NCI-H2227 treated with DMSO at 0.1 percent for 48 hours (cell line): ENCODE data around the gene RIT1.

Experiments used
- DNase-seq: peaks from one replicate; lab custom pipeline; 2025; lab: John Stamatoyannopoulos, UW

RIT1 gene

DNA sequence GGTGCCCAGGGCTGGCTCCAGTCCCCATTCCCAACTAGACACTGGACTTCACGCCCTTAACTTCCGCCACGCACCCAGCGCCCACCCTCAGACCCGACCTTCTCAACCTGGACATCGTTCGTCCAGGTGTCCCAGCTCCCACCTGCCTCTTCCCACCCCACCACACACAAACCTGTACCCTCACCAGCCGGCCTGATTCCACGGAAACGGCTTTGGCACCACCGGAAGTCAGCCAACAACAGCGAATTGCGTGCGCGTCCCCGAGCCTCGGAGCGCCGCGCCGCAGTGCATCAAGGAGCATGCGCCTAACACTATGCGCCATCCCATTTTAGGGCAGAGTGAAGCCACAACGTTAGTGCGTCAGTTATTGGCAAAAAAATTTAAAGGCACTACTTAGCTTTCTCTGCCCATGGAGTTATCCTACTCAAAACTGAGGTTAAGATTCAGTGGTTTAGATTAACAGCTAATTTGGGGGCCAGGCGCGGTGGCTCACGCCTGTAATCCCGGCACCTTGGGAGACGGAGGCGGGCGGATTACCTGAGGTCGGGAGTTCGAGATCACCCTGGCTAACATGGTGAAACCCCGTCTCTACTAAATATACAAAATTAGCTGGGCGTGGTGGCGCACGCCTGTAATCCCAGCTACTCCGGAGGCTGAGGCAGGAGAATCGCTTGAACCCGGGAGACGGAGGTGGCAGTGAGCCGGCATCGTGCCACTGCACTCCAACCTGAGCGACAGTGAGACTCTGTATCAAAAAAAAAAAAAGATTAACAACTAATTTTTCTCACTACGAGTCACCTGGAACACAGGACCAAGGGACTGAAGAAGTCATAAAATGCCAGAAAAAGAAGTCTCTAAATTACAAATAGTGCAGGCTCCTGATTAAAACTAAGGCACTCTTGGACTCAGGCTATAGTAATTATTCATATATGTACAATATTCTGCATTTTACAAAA is 53.9 kb downstream of the RIT1 start, which contains the start of gene GON4L:
Gene GON4L (minus strand): TSS at position 240 of the 956 bp plus-strand sequence. CDS start 3,434 bp downstream, outside the sequence.
- peak; percentile 88 for DNase-seq

DNA sequence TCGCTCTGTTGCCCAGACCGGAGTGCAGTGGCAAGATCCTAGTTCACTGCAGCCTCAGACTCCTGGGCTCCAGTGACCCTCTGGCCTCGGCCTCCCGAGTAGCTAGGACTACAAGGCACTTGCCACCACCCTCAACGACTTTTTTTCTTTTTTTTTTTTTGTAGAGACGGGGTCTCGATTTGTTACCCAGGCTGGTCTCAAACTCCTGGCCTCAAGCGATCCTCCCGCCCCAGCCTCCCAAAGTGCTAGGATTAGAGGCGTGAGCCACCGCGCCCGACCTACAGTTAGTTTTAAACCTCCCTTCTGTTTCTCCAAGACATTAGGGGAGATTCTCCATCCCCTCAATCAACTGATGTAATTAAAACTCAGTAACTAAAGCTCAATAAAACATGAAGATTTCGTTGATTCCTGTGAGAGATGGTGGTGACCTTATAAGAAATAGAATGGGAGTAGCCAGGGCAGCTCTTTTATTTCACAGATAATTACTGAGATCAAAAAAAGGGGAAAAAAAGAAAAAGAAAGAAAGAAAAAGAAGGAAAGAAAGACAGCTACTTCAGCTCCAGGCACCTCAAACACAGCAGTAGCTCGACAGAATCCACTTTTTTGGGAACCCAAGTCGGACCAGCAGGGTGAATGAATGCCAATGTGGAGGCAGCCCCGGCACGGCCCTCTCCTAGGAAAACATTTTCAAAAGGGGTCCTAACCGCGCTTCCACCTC is 54.7 kb downstream of the RIT1 start:
- no peak for DNase-seq

DNA sequence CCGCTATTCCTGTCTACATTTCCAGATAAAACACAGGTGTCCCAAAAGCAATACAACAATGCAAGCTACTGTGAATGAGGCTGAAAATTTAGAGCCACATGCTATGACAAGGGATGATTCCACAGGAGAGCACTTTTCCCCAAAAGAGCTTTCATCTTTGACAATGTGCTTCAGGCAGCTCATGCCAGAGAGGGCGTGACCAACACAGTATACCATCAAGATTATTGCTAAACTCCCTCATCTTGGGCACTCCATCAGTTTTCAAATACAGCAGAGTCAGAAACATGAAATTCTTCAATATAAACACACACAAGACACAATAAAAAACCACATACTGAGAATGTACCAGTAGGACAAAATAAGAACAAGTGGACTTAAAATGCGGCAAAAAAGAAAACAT is 60.8 kb downstream of the RIT1 start:
- no peak for DNase-seq

DNA sequence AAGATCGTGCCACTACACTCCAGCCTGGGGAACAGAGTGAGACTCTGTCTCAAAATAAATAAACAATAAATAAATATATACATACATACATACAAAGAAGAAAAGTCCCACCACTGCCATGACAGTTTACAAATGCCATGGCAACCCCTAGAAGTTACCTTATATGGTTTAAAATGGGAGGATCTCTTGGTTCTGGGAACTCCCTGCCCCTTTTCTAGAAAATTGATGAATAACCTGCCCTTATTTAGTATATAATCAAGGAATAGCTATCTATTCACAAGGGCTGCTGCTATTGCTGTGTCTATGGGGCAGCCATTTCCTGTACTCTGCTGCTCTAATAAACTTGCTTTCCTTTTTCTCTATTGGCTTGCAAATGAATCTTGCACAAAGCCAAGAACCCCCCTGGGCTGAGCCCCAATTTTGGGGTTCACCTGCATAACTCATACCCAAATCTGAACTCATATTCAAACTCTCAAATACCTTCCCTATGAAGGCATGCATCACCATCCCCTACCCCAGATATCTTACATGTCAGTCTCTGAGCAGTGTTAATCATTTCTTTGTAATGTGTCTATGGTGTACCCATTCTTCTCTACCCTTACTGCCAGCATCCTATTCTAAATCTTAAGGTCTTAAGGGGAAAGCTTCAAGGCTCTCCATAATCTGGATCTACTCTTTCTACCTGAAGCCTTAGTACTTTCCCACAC is 63.2 kb downstream of the RIT1 start:
- no peak for DNase-seq
